HepG2 (cell line): ENCODE measurements around the gene TCF12. TPM values are rescaled to one million over a fixed set of nuclear protein-coding genes. Genes with fewer than 3 reads are reported as not detected.

ENCODE experiments used
- ATAC-seq: fragments of 200-7000 bp; cut with Tn5 transposase; 3 replicates; pipeline ENCODE4 v1.9.1; 2020; ENCODE audit warnings: mild to moderate bottlenecking, moderate library complexity
- BruUV-seq: library from RNA; stranded (reverse); fragments of 400-500 nt; replicated peaks from 2 replicates; lab custom pipeline; 2021; lab: Mats Ljungman, UMichigan
- CTCF ChIA-PET: fragments of 300-600 bp; formaldehyde crosslinking; extraction: SDS; loops from one replicate; lab custom pipeline; 2021; ENCODE audit warnings: low total read pairs, inconsistent platforms, low intra/inter-chr PET ratio; lab: Yijun Ruan, JAX
- POLR2A ChIA-PET: fragments of 350-600 bp; sonication (Branson Sonifier 250); formaldehyde crosslinking; loops from one replicate; lab custom pipeline; 2020; ENCODE audit warnings: antibody characterized with exemption, inconsistent platforms; lab: Yijun Ruan, JAX
- DNase-seq: peaks from one replicate; pipeline ENCODE4 v3.0.0-alpha.2; 2015; ENCODE audit warnings: low spot score
- FAIRE-seq: peaks from 3 replicates; lab custom pipeline; 2011; peaks lifted over from hg19 to GRCh38; lab: Jason Lieb, UNC
- H2AFZ ChIP-seq: one replicate; pipeline ENCODE4 v1.6.1; 2011; ENCODE audit warnings: low read length, inconsistent platforms
- H3K27ac ChIP-seq: fragments of 300-600 bp; 3 replicates; pipeline ENCODE4 v1.8.0; 2011; ENCODE audit warnings: mixed run types, mild to moderate bottlenecking, mixed read lengths, low read length, inconsistent platforms; ENCODE audit not compliant: insufficient read depth; ENCODE audit errors: extremely low read length
- H3K27me3 ChIP-seq, 2 experiments: fragments of 200-600 bp in 1 of 2; 2 replicates in 1 of 2; 3 replicates in 1 of 2; pipeline versions ENCODE4 v1.6.0 to v1.8.0; 2011; ENCODE audit warnings: low read length in 2 of 2, mild to moderate bottlenecking in 2 of 2, moderate library complexity in 2 of 2, inconsistent platforms in 1 of 2; ENCODE audit not compliant: insufficient read depth in 2 of 2, control insufficient read depth in 1 of 2
- H3K36me3 ChIP-seq, 2 experiments: fragments of 200-600 bp in 1 of 2; replicated peaks in 1 of 2; 2 replicates in 1 of 2; 3 replicates in 1 of 2; pipeline versions ENCODE4 v1.5.1 to v1.8.0; 2011; ENCODE audit warnings: low read length in 2 of 2, inconsistent platforms in 1 of 2; ENCODE audit not compliant: insufficient read depth in 2 of 2, control insufficient read depth in 1 of 2
- H3K4me1 ChIP-seq: 2 replicates; pipeline ENCODE4 v1.5.1; 2012; ENCODE audit warnings: low read length, inconsistent platforms; ENCODE audit not compliant: insufficient read depth
- H3K4me2 ChIP-seq: 2 replicates; pipeline ENCODE4 v1.6.0; 2011; ENCODE audit warnings: low read depth, low read length, inconsistent platforms
- H3K4me3 ChIP-seq, 3 experiments: fragments of 200-600 bp in 1 of 3; sonication (generic), shearing (Covaris generic) in 1 of 3; replicated peaks in 1 of 3; 2 replicates each; pipeline ENCODE4 v1.5.1; 2011 to 2016; ENCODE audit warnings: low read length in 3 of 3, inconsistent platforms in 2 of 3, low read depth in 2 of 3, mild to moderate bottlenecking in 2 of 3, control low read depth in 1 of 3, mixed read lengths in 1 of 3; ENCODE audit not compliant: insufficient read depth in 1 of 3
- H3K79me2 ChIP-seq: one replicate; pipeline ENCODE4 v1.6.1; 2011; ENCODE audit warnings: low read length, inconsistent platforms; ENCODE audit not compliant: insufficient read depth
- H3K9ac ChIP-seq: 2 replicates; pipeline ENCODE4 v1.6.0; 2011; ENCODE audit warnings: mild to moderate bottlenecking, low read depth, low read length, inconsistent platforms; ENCODE audit not compliant: insufficient read depth
- H3K9me3 ChIP-seq: 2 replicates; pipeline ENCODE4 v1.5.1; 2012; ENCODE audit warnings: mild to moderate bottlenecking, low read length
- H4K20me1 ChIP-seq: 2 replicates; pipeline ENCODE4 v1.6.0; 2011; ENCODE audit warnings: inconsistent platforms, mild to moderate bottlenecking, low read length, moderate library complexity; ENCODE audit not compliant: insufficient read depth
- DPF2 ChIP-seq: sonication (generic); formaldehyde crosslinking; IDR thresholded peaks from 2 replicates; pipeline ENCODE4 v1.4.0; 2020; ENCODE audit warnings: mild to moderate bottlenecking, low read depth, missing genetic modification reagents, borderline replicate concordance
- HES4 ChIP-seq: sonication (generic); formaldehyde crosslinking; IDR thresholded peaks from 2 replicates; pipeline ENCODE4 v1.9.0; 2021; ENCODE audit warnings: mild to moderate bottlenecking, missing genetic modification reagents, borderline replicate concordance
- RFX3 ChIP-seq: IDR thresholded peaks from 2 replicates; pipeline ENCODE4 v1.6.1; 2016; ENCODE audit warnings: missing biosample characterization, missing genetic modification reagents
- SP1 ChIP-seq, 2 experiments: fragments of 450-650 bp in 1 of 2; sonication (generic) in 1 of 2; formaldehyde crosslinking in 1 of 2; IDR thresholded peaks; 2 replicates each; pipeline versions ENCODE4 v1.4.0 to v1.6.1; 2016 to 2020; ENCODE audit warnings: missing genetic modification reagents in 1 of 2
- ZC3H13 ChIP-seq: sonication (generic); formaldehyde crosslinking; IDR thresholded peaks from 2 replicates; pipeline ENCODE4 v1.8.1; 2023; ENCODE audit warnings: mild to moderate bottlenecking, missing genetic modification reagents, moderate library complexity
- ZNF563 ChIP-seq: sonication (generic); formaldehyde crosslinking; IDR thresholded peaks from 2 replicates; pipeline ENCODE4 v1.8.0; 2022; ENCODE audit warnings: mild to moderate bottlenecking, moderate library complexity, missing genetic modification reagents
- WGBS: methylation state at CpG from one replicate; pipeline ENCODE4 v1.1.6; 2017; ENCODE audit warnings: low lambda C conversion rate; 5-methylcytosine and 5-hydroxymethylcytosine counted together
- in situ Hi-C: cut with HindIII; loops from 2 replicates; pipeline ENCODE4 v1.10.0; 2017; ENCODE audit warnings: low pct_unique_long_range_greater_than_20kb; ENCODE audit not compliant: extremely low pct_ligation_motif_present
- intact Hi-C: fragments of 100-400 bp; cut with micrococcal nuclease; formaldehyde crosslinking; loops from one replicate; pipeline ENCODE4 v1.10.0; 2022; ENCODE audit not compliant: unreplicated experiment
- polyA plus RNA-seq, 8 experiments: library from polyadenylated mRNA; depleted of rRNA in 3 of 8; stranded (reverse) in 7 of 8; unstranded in 1 of 8; fragments of >200 nt; fragmentation: Illumina TruSeq in 4 of 8; extraction: Trizol in 4 of 8; gene quantifications; 2 replicates each; pipeline versions ENCODE4 v1.2.1 to v1.2.3, GENCODE V29; 2011 to 2016; ENCODE audit warnings: low read depth in 4 of 8, missing spikeins in 1 of 8, mixed read lengths in 1 of 8; ENCODE audit not compliant: insufficient read depth in 1 of 8
- total RNA-seq, 5 experiments: library from RNA; depleted of rRNA; stranded (reverse); fragments of >200 nt; fragmentation: Illumina TruSeq; extraction: Trizol; gene quantifications; 2 replicates each; pipeline ENCODE4 v1.2.3, GENCODE V29; 2016; ENCODE audit warnings: low read depth in 1 of 5
- TF ChIP-seq, protein P1 (sequence below): sonication (generic); formaldehyde crosslinking; IDR thresholded peaks from 2 replicates; pipeline ENCODE4 v1.5.1; 2020; ENCODE audit warnings: missing genetic modification reagents, mild to moderate bottlenecking, borderline replicate concordance
- TF ChIP-seq, protein P2 (sequence below): sonication (generic); formaldehyde crosslinking; IDR thresholded peaks from 2 replicates; pipeline ENCODE4 v1.4.0; 2020; ENCODE audit warnings: missing genetic modification reagents
- TF ChIP-seq, protein P3 (sequence below): sonication (generic); formaldehyde crosslinking; IDR thresholded peaks from 2 replicates; pipeline ENCODE4 v1.4.0; 2020; ENCODE audit warnings: mild to moderate bottlenecking, missing genetic modification reagents, borderline replicate concordance
- TF ChIP-seq, protein P4 (sequence below): sonication (generic); formaldehyde crosslinking; IDR thresholded peaks from 2 replicates; pipeline ENCODE4 v1.5.0; 2020; ENCODE audit warnings: mild to moderate bottlenecking, missing genetic modification reagents
- TF ChIP-seq, protein P5 (sequence below): sonication (generic); formaldehyde crosslinking; IDR thresholded peaks from 2 replicates; pipeline ENCODE4 v1.4.0; 2020; ENCODE audit warnings: missing genetic modification reagents

Gene TCF12
- total and polyA plus RNA-seq, 2 of the 13 experiments (the other 11 are each of a cell fraction or from before 2014, with no cell fraction given): 48.6 to 51.1 TPM

DNA sequence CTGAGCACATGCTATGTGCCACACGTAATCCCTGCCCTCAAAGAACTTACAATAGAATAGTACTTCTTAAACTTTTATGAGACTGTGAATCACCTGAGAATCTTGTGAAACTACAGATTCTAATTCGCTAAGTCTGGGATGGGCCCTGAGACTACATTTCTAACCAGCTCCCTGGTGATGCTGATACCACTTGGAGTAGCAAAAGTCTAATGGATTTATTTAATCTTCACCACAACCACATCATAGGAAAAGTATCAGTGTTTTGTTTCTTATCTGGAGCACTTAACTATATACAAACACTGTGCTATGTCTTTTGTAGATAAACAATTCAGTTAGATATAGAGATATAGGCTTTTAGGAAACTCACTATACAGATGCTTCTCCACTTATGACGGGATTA is 23.8 kb upstream of the TCF12 start:
- intact Hi-C loops (no loop called here), in situ Hi-C loops (no loop called here)
- Histone ChIP-seq H3K4me2 (no peak overlapping the region), H3K36me3 (no peaks in the 10 kb centered on the region), H3K4me1 (no peaks in the 10 kb centered on the region), H3K79me2 (no peaks in the 10 kb centered on the region), H3K27ac (no peak overlapping the region), H3K9me3 (no peaks in the 10 kb centered on the region), H3K27me3 (no peaks in the 10 kb centered on the region; a peak in 2 of 5 replicates), H3K4me3 (no peak overlapping the region), H3K9ac (no peak overlapping the region), H2AFZ (no peak overlapping the region), H4K20me1 (no peaks in the 10 kb centered on the region)
- FAIRE-seq (no peak), DNase-seq (no peak), ATAC-seq (no peak)
- WGBS: 16% methylated on average over 3 of the region's 3 CpGs
- CTCF ChIA-PET: no interaction called here
- BruUV-seq: no TSS peak
- POLR2A ChIA-PET: no interaction called here
- TF ChIP-seq, protein P1, sequence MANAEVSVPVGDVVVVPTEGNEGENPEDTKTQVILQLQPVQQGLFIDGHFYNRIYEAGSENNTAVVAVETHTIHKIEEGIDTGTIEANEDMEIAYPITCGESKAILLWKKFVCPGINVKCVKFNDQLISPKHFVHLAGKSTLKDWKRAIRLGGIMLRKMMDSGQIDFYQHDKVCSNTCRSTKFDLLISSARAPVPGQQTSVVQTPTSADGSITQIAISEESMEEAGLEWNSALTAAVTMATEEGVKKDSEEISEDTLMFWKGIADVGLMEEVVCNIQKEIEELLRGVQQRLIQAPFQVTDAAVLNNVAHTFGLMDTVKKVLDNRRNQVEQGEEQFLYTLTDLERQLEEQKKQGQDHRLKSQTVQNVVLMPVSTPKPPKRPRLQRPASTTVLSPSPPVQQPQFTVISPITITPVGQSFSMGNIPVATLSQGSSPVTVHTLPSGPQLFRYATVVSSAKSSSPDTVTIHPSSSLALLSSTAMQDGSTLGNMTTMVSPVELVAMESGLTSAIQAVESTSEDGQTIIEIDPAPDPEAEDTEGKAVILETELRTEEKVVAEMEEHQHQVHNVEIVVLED: no peak
- TF ChIP-seq, protein P2, sequence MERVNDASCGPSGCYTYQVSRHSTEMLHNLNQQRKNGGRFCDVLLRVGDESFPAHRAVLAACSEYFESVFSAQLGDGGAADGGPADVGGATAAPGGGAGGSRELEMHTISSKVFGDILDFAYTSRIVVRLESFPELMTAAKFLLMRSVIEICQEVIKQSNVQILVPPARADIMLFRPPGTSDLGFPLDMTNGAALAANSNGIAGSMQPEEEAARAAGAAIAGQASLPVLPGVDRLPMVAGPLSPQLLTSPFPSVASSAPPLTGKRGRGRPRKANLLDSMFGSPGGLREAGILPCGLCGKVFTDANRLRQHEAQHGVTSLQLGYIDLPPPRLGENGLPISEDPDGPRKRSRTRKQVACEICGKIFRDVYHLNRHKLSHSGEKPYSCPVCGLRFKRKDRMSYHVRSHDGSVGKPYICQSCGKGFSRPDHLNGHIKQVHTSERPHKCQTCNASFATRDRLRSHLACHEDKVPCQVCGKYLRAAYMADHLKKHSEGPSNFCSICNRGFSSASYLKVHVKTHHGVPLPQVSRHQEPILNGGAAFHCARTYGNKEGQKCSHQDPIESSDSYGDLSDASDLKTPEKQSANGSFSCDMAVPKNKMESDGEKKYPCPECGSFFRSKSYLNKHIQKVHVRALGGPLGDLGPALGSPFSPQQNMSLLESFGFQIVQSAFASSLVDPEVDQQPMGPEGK: no peak
- no peak for TF ChIP-seq SP1 (IDR thresholded peaks at IDR 0.05)
- TF ChIP-seq SP1 (CRISPR knock-in tag; IDR thresholded peaks at IDR 0.05): no peak
- TF ChIP-seq ZNF563 (CRISPR knock-in tag): no peak
- TF ChIP-seq, protein P3, sequence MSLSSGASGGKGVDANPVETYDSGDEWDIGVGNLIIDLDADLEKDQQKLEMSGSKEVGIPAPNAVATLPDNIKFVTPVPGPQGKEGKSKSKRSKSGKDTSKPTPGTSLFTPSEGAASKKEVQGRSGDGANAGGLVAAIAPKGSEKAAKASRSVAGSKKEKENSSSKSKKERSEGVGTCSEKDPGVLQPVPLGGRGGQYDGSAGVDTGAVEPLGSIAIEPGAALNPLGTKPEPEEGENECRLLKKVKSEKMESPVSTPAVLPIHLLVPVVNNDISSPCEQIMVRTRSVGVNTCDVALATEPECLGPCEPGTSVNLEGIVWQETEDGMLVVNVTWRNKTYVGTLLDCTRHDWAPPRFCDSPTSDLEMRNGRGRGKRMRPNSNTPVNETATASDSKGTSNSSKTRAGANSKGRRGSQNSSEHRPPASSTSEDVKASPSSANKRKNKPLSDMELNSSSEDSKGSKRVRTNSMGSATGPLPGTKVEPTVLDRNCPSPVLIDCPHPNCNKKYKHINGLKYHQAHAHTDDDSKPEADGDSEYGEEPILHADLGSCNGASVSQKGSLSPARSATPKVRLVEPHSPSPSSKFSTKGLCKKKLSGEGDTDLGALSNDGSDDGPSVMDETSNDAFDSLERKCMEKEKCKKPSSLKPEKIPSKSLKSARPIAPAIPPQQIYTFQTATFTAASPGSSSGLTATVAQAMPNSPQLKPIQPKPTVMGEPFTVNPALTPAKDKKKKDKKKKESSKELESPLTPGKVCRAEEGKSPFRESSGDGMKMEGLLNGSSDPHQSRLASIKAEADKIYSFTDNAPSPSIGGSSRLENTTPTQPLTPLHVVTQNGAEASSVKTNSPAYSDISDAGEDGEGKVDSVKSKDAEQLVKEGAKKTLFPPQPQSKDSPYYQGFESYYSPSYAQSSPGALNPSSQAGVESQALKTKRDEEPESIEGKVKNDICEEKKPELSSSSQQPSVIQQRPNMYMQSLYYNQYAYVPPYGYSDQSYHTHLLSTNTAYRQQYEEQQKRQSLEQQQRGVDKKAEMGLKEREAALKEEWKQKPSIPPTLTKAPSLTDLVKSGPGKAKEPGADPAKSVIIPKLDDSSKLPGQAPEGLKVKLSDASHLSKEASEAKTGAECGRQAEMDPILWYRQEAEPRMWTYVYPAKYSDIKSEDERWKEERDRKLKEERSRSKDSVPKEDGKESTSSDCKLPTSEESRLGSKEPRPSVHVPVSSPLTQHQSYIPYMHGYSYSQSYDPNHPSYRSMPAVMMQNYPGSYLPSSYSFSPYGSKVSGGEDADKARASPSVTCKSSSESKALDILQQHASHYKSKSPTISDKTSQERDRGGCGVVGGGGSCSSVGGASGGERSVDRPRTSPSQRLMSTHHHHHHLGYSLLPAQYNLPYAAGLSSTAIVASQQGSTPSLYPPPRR: no peak
- TF ChIP-seq ZC3H13 (CRISPR knock-in tag): no peak
- TF ChIP-seq, protein P4, sequence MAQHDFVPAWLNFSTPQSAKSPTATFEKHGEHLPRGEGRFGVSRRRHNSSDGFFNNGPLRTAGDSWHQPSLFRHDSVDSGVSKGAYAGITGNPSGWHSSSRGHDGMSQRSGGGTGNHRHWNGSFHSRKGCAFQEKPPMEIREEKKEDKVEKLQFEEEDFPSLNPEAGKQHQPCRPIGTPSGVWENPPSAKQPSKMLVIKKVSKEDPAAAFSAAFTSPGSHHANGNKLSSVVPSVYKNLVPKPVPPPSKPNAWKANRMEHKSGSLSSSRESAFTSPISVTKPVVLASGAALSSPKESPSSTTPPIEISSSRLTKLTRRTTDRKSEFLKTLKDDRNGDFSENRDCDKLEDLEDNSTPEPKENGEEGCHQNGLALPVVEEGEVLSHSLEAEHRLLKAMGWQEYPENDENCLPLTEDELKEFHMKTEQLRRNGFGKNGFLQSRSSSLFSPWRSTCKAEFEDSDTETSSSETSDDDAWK (CRISPR knock-in tag): no peak
- no peak for TF ChIP-seq RFX3
- TF ChIP-seq HES4 (CRISPR knock-in tag): no peak
- no peak for TF ChIP-seq DPF2
- TF ChIP-seq, protein P5, sequence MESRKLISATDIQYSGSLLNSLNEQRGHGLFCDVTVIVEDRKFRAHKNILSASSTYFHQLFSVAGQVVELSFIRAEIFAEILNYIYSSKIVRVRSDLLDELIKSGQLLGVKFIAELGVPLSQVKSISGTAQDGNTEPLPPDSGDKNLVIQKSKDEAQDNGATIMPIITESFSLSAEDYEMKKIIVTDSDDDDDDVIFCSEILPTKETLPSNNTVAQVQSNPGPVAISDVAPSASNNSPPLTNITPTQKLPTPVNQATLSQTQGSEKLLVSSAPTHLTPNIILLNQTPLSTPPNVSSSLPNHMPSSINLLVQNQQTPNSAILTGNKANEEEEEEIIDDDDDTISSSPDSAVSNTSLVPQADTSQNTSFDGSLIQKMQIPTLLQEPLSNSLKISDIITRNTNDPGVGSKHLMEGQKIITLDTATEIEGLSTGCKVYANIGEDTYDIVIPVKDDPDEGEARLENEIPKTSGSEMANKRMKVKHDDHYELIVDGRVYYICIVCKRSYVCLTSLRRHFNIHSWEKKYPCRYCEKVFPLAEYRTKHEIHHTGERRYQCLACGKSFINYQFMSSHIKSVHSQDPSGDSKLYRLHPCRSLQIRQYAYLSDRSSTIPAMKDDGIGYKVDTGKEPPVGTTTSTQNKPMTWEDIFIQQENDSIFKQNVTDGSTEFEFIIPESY (CRISPR knock-in tag): no peak
